Choroid plexus epithelial cell (primary cell): ENCODE data around the gene ATP5ME.
"Not testable (repeated sequence)": the region's sequence is repeated elsewhere in the genome, so short reads cannot be mapped to it uniquely, and the experiment has no call there.

Source experiments
- DNase-seq: peaks from one replicate; pipeline ENCODE4 v3.0.0-alpha.2; 2010; ENCODE audit warnings: low read depth
- H3K4me3 ChIP-seq: 2 replicates; pipeline ENCODE4 v1.5.1; 2011; ENCODE audit warnings: low read depth, mild to moderate bottlenecking, control low read depth, low read length, moderate library complexity
- TF ChIP-seq, protein P1 (sequence below): conservative IDR thresholded peaks from 2 replicates; pipeline ENCODE4 v1.5.1; 2011; ENCODE audit warnings: low read depth, mild to moderate bottlenecking, control low read depth, inconsistent platforms, low read length, moderate library complexity

ATP5ME gene

DNA sequence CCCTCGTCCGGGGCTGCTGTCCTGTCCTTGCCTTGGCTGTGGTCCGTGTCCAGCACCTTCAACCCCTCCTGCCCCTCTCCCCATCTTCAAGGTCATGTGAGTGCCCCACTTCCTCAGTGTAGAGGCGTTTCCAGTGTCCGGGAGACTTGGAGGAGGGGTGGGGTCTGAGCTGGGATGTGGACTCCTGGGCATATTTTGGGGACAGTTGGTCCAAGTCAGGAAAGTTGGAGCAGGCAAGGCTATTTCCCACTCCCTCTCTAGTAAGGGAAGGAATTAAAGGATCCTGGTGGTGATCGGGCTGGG, 34.5 kb upstream of the ATP5ME start:
- TF ChIP-seq, protein P1, sequence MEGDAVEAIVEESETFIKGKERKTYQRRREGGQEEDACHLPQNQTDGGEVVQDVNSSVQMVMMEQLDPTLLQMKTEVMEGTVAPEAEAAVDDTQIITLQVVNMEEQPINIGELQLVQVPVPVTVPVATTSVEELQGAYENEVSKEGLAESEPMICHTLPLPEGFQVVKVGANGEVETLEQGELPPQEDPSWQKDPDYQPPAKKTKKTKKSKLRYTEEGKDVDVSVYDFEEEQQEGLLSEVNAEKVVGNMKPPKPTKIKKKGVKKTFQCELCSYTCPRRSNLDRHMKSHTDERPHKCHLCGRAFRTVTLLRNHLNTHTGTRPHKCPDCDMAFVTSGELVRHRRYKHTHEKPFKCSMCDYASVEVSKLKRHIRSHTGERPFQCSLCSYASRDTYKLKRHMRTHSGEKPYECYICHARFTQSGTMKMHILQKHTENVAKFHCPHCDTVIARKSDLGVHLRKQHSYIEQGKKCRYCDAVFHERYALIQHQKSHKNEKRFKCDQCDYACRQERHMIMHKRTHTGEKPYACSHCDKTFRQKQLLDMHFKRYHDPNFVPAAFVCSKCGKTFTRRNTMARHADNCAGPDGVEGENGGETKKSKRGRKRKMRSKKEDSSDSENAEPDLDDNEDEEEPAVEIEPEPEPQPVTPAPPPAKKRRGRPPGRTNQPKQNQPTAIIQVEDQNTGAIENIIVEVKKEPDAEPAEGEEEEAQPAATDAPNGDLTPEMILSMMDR, result no peak
- H3K4me3 ChIP-seq, result no peak overlapping the region
- no peak for DNase-seq

- no peak overlapping the region for H3K4me3 ChIP-seq
- DNase-seq, result no peak
- TF ChIP-seq, protein P1, result no peak
Measured at GRCh38 chr4:707929-708630, 34.0 kb upstream of the ATP5ME start.

GRCh38 chr4:706834-707598, 32.9 kb upstream of the ATP5ME start:
- TF ChIP-seq, protein P1, result no peak
- peak overlapping the region; percentile 69 for H3K4me3 ChIP-seq

GRCh38 chr4:706083-706633, 32.1 kb upstream of the ATP5ME start:
- H3K4me3 ChIP-seq, result peak overlapping the region; percentile 69
- DNase-seq, result not testable (repeated sequence)

More at GRCh38 chr4:706834-707598, 32.9 kb upstream of the ATP5ME start:
- DNase-seq, result no peak

DNA sequence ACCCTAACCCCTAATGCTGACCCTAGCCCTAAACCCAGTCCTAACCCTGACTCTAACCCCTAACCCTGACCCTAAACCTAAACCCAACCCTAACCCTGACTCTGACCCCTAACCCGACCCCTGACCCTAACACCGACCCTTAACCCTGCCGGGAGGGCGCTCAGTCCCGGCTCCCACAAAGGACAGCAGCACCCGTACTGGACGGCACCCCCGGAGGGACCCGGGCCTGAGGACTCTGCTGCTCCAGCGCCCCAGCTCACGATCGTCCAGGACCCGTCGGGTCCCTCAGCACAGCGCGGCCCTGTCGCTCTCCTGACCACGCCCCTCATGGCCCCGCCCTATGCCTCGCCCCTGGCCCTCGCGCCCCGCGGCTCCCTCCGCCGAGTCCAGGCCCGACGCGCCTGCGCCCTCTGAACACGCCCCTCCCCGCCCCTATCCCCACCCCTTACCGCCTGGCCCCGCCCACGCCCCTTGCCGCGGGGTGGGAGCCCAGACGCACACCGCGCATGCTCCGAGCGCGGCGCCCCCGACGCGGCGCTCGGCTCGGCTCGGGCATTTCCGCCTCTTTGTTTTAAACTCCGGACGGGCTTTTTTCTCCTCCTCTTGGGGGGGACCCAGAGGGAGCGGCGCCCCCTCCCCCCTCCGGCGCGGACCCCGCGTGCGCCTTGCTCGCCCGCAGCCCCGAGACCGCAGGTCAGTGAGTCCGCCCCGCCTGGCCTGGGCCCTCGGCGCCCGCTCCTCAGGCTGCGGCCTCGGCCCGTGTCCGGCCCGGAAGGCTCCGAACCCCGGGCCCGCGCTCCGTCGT, 31.4 kb upstream of the ATP5ME start, which contains the start of gene PCGF3:
Gene PCGF3 (plus strand): TSS at position 555 of the 805 bp plus-strand sequence. CDS start 27,849 bp downstream, outside the sequence.
- H3K4me3 ChIP-seq, result peak within 1 kb of the TSS; percentile 69
- TF ChIP-seq, protein P1, result no peak
- peak; percentile 98 for DNase-seq

GRCh38 chr4:704971-705277, 30.8 kb upstream of the ATP5ME start:
- no peak for DNase-seq
- peak overlapping the region; percentile 65 for H3K4me3 ChIP-seq
- TF ChIP-seq, protein P1, result no peak
